Esophagus muscularis mucosa (tissue), 4 donors: ENCODE measurements around the gene DMAC2L. TPM values are rescaled to one million over a fixed set of nuclear protein-coding genes. Genes with fewer than 3 reads are reported as not detected.

Experiments
- DNase-seq: peaks from one replicate; pipeline ENCODE4 v3.0.0-alpha.2; 2017; ENCODE audit errors: extremely low spot score
- H3K27ac ChIP-seq, 4 donors: fragments of 200-600 bp; sonication (generic); replicated peaks in 1 of 4; 1 replicate in 3 of 4; 2 replicates in 1 of 4; pipeline ENCODE4 v1.5.1; 2016 to 2019; ENCODE audit warnings: mild to moderate bottlenecking in 1 of 4
- H3K27me3 ChIP-seq, 4 donors: fragments of 200-600 bp; sonication (generic); one replicate each; pipeline versions ENCODE4 v1.5.1 to v1.6.0; 2016 to 2019
- H3K36me3 ChIP-seq, 4 donors: fragments of 200-600 bp; sonication (generic); one replicate each; pipeline ENCODE4 v1.5.1; 2016 to 2019
- H3K4me1 ChIP-seq, 4 donors: fragments of 200-600 bp; sonication (generic); one replicate each; pipeline ENCODE4 v1.5.1; 2016 to 2019
- H3K4me3 ChIP-seq, 4 donors: fragments of 200-600 bp; sonication (generic); 1 replicate in 2 of 4; 2 replicates in 2 of 4; pipeline ENCODE4 v1.5.1; 2016 to 2019; ENCODE audit warnings: mild to moderate bottlenecking in 4 of 4, moderate library complexity in 1 of 4
- H3K9me3 ChIP-seq, 4 donors: fragments of 200-600 bp; sonication (generic); 1 replicate in 3 of 4; 2 replicates in 1 of 4; pipeline ENCODE4 v1.5.1; 2016 to 2019
- CTCF ChIP-seq, 3 experiments: fragments of 200-600 bp in 2 of 3; fragments of 450-650 bp in 1 of 3; sonication (generic) in 2 of 3; IDR thresholded peaks; one replicate each; pipeline ENCODE4 v1.5.1; 2017 to 2019; ENCODE audit warnings: antibody characterized with exemption in 3 of 3, mild to moderate bottlenecking in 2 of 3, moderate library complexity in 1 of 3
- EP300 ChIP-seq: sonication (generic); formaldehyde crosslinking; IDR thresholded peaks from one replicate; pipeline ENCODE4 v1.6.1; 2017; ENCODE audit warnings: antibody characterized with exemption
- POLR2A ChIP-seq: fragments of 450-650 bp; IDR thresholded peaks from one replicate; pipeline ENCODE4 v1.6.1; 2017; ENCODE audit warnings: antibody characterized with exemption, moderate library complexity, mild to moderate bottlenecking, low read depth
- POLR2AphosphoS5 ChIP-seq, 2 donors: sonication (generic); formaldehyde crosslinking; IDR thresholded peaks; one replicate each; pipeline ENCODE4 v1.6.1; 2017; ENCODE audit warnings: antibody characterized with exemption in 2 of 2
- WGBS: methylation state at CpG from one replicate; pipeline ENCODE4 v1.1.5; 2018; 5-methylcytosine and 5-hydroxymethylcytosine counted together
- intact Hi-C: fragments of 100-400 bp; cut with DNase I; formaldehyde crosslinking; loops from one replicate; pipeline ENCODE4 v1.15.1; 2023
- total RNA-seq, 4 donors: library from RNA; depleted of rRNA; stranded (reverse); fragments of >200 nt; gene quantifications; one replicate each; pipeline versions ENCODE4 v1.1.0 to v1.2.1, GENCODE V29; 2016

Gene DMAC2L
- total RNA-seq, 4 donors from 2014 or later = 9.9 to 33.6 (median 14.6) TPM

DNA sequence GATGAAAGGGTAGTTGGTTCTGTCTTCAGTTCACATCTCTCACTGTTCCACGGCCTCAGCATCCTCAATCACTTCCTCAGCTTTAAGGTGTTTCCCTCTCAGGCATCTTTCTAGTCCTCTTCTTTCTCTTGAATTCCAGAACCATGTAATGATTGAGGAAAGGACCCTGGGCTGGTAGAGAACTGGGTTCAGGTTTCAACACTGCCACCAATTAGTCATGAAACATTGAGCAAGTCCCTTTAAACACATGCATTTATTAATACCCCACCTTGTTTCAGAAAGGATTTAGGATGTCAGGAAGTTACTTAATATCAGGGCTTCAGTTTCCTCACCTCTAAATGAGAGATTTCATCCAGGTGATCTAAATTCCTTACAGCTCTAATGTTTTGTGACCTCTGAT is 7.2 kb downstream of the DMAC2L start:
- intact Hi-C loops = loop anchor here (10.0 kb wide), 1 partner anchor 346 kb away; the partner anchor contains the start of gene SAV1
- 59% methylated on average over 1 of the region's 1 CpG for WGBS
- H3K27ac ChIP-seq = no peak overlapping the region

DNA sequence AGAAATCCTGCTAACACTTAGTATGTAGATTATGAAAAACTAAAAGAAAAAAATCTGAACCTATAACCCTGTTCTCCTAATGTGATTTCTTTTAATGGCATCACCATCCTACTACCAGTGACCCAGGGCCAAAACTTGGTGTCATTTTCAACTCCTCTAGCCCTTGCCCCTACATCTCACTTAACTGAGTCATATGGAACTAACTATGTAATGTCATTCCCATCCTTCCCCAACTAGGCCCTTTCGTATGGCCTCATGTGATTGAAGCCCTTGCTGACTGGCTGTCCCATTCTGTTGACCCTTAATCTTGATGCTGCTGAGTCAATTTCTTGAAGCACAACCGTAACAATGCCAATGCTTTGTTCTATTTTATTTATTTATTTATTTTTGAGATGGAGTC is 7.6 kb downstream of the DMAC2L start:
- 84% methylated on average over 2 of the region's 2 CpGs for WGBS
- Histone ChIP-seq H3K27me3 (no peaks in the 10 kb centered on the region), H3K27ac (peak overlapping the region in 1 of 4 donors; percentile 73), H3K9me3 (no peaks in the 10 kb centered on the region), H3K36me3 (peaks cover 3 to 19% (median 8%) of the 10 kb centered on the region in 4 donors), H3K4me3 (no peak overlapping the region), H3K4me1 (peaks cover 8 to 21% (median 17%) of the 10 kb centered on the region in 4 donors)
- TF ChIP-seq POLR2AphosphoS5 (IDR thresholded peaks at IDR 0.05) (no peak), EP300 (no peak), CTCF (IDR thresholded peaks at IDR 0.05) (no peak), POLR2A (no peak)
- no peak for DNase-seq
- intact Hi-C loops = loop anchor here (10.0 kb wide), 1 partner anchor 345 kb away; the partner anchor contains the start of gene SAV1

More for the DNA sequence above, 7.2 kb downstream of the DMAC2L start:
- no peak for TF ChIP-seq POLR2AphosphoS5 (IDR thresholded peaks at IDR 0.05)
- no peak for TF ChIP-seq EP300
- no peak for TF ChIP-seq POLR2A
- TF ChIP-seq CTCF (IDR thresholded peaks at IDR 0.05) = no peak
- Histone ChIP-seq H3K27me3 (no peaks in the 10 kb centered on the region), H3K9me3 (no peaks in the 10 kb centered on the region), H3K4me1 (peaks cover 8 to 21% (median 17%) of the 10 kb centered on the region in 4 donors), H3K4me3 (no peak overlapping the region), H3K36me3 (peaks cover 0 to 19% (median 5%) of the 10 kb centered on the region in 4 donors)
- no peak for DNase-seq

GRCh38 chr14:50320283-50320682 is 8.2 kb downstream of the DMAC2L start:
- TF ChIP-seq EP300 (no peak), POLR2AphosphoS5 (IDR thresholded peaks at IDR 0.05) (peak in 1 of 2 donors; percentile 13)
- no peak overlapping the region for H3K4me3 ChIP-seq
- no peak for DNase-seq
- no peaks in the 10 kb centered on the region for H3K9me3 ChIP-seq
- 65% methylated on average over 8 of the region's 8 CpGs for WGBS
- H3K27ac ChIP-seq = peak overlapping the region in 3 of 4 donors; percentile 71 to 81 (median 73)
- intact Hi-C loops = no loop called here
- H3K27me3 ChIP-seq = no peaks in the 10 kb centered on the region
- peaks cover 8 to 21% (median 17%) of the 10 kb centered on the region in 4 donors for H3K4me1 ChIP-seq
- H3K36me3 ChIP-seq = peaks cover 4 to 20% (median 14%) of the 10 kb centered on the region in 4 donors

DNA sequence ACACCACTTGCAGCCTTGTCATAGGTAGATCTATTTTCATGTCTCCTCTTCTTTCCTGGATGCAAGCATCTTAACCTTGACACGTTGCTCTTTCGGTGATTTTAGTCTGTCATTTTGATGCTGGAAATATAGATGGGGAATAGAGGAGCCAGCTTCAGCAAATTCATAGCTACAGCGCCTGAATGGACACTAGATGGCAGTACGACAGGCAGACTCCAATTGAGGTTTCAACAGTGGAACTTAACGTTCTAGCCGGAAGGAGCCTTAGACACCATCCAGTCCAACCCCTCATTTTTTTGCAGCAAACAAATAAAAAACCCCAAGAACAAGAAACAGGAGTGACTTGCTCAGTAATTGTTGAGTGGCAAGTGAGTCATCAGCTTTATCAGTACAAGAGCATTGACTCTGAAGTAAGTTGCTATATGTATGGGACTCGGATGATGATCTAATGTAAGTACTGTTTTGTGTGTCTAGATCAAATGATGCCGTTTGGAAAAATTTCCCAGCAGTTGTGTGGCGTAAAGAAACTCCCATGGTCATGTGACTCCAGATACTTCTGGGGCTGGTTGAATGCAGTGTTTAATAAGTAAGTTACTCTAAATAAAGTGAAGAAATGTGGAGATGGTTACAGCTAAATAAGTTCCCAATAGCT is 9.0 kb downstream of the DMAC2L start:
- Histone ChIP-seq H3K4me3 (peak overlapping the region; percentile 16 to 47 (median 40)), H3K27me3 (no peaks in the 10 kb centered on the region), H3K9me3 (no peaks in the 10 kb centered on the region), H3K36me3 (peaks cover 4 to 29% (median 18%) of the 10 kb centered on the region in 4 donors), H3K4me1 (peaks cover 8 to 21% (median 17%) of the 10 kb centered on the region in 4 donors), H3K27ac (peak overlapping the region; percentile 71 to 81 (median 74))
- WGBS = under 1% methylated on average over 9 of the region's 9 CpGs
- intact Hi-C loops = no loop called here
- TF ChIP-seq POLR2AphosphoS5 (IDR thresholded peaks at IDR 0.05) = peak; percentile 42 to 59
- peak; percentile 77 to 87 (median 84) for TF ChIP-seq CTCF (IDR thresholded peaks at IDR 0.05)
- no peak for TF ChIP-seq POLR2A
- no peak for DNase-seq

- peaks cover 21 to 25% (median 24%) of the 10 kb centered on the region in 4 donors for H3K4me1 ChIP-seq
- no peak for DNase-seq
- peaks cover 0 to 33% (median 6%) of the 10 kb centered on the region in 4 donors for H3K36me3 ChIP-seq
- intact Hi-C loops = loop anchor here (10.0 kb wide), 1 partner anchor 123 kb away; no protein-coding TSS in a partner anchor
- TF ChIP-seq POLR2AphosphoS5 (IDR thresholded peaks at IDR 0.05) (no peak), EP300 (no peak), CTCF (IDR thresholded peaks at IDR 0.05) (no peak), POLR2A (no peak)
- H3K9me3 ChIP-seq = no peaks in the 10 kb centered on the region
- H3K4me3 ChIP-seq = no peak overlapping the region
- H3K27me3 ChIP-seq = no peaks in the 10 kb centered on the region
- H3K27ac ChIP-seq = no peak overlapping the region
Observed at GRCh38 chr14:50331596-50331995, 19.5 kb downstream of the DMAC2L start.
